Smooth muscle cell (in vitro differentiated cells): ENCODE results near the gene GALE. TPM values are rescaled to one million over a fixed set of nuclear protein-coding genes. Genes with fewer than 3 reads are reported as not detected.
"Not testable (repeated sequence)": the region's sequence is repeated elsewhere in the genome, so short reads cannot be mapped to it uniquely, and the experiment has no call there.

Experiments used
- DNase-seq: peaks from one replicate; lab custom pipeline; 2025; ENCODE audit not compliant: unreplicated experiment; lab: John Stamatoyannopoulos, UW
- H2AFZ ChIP-seq: fragments of 200-600 bp; sonication (generic); 2 replicates; pipeline ENCODE4 v1.6.0; 2016; ENCODE audit warnings: antibody characterized with exemption, low read depth, mild to moderate bottlenecking
- H3F3A ChIP-seq: fragments of 200-600 bp; sonication (generic); 2 replicates; pipeline ENCODE4 v1.6.0; 2017; ENCODE audit warnings: antibody characterized with exemption, low read depth
- H3K27ac ChIP-seq: fragments of 200-600 bp; sonication (generic); 2 replicates; pipeline ENCODE4 v1.5.1; 2016; ENCODE audit warnings: low read depth, mild to moderate bottlenecking
- H3K27me3 ChIP-seq: fragments of 200-600 bp; sonication (generic); 2 replicates; pipeline ENCODE4 v1.6.1; 2016; ENCODE audit warnings: low read depth, mild to moderate bottlenecking
- H3K36me3 ChIP-seq: fragments of 200-600 bp; sonication (generic); 2 replicates; pipeline ENCODE4 v1.5.1; 2016; ENCODE audit warnings: low read depth
- H3K4me1 ChIP-seq: fragments of 200-600 bp; sonication (generic); 2 replicates; pipeline ENCODE4 v1.5.1; 2016; ENCODE audit warnings: low read depth
- H3K4me2 ChIP-seq: fragments of 200-600 bp; sonication (generic); 2 replicates; pipeline ENCODE4 v1.6.0; 2016; ENCODE audit warnings: mild to moderate bottlenecking
- H3K4me3 ChIP-seq: fragments of 200-600 bp; sonication (generic); 2 replicates; pipeline ENCODE4 v1.5.1; 2016; ENCODE audit warnings: mild to moderate bottlenecking
- H3K79me2 ChIP-seq: fragments of 200-600 bp; sonication (generic); 2 replicates; pipeline ENCODE4 v1.6.0; 2016; ENCODE audit warnings: low read depth, mild to moderate bottlenecking
- H3K9ac ChIP-seq: fragments of 200-600 bp; sonication (generic); 2 replicates; pipeline ENCODE4 v1.6.0; 2016; ENCODE audit warnings: low read depth
- H3K9me3 ChIP-seq: fragments of 200-600 bp; sonication (generic); replicated peaks from 2 replicates; pipeline ENCODE4 v1.5.1; 2016; ENCODE audit warnings: low read depth
- H4K20me1 ChIP-seq: fragments of 200-600 bp; sonication (generic); 2 replicates; pipeline ENCODE4 v1.6.0; 2016; ENCODE audit warnings: low read depth
- CTCF ChIP-seq: fragments of 200-600 bp; sonication (generic); IDR thresholded peaks from 2 replicates; pipeline ENCODE4 v1.5.1; 2017; ENCODE audit warnings: borderline replicate concordance, mild to moderate bottlenecking, antibody characterized with exemption; ENCODE audit not compliant: insufficient read depth, poor library complexity, severe bottlenecking
- WGBS: methylation state at CpG from one replicate; pipeline ENCODE4 v1.1.7; 2016; ENCODE audit warnings: low lambda C conversion rate; 5-methylcytosine and 5-hydroxymethylcytosine counted together
- polyA plus RNA-seq: library from polyadenylated mRNA; unstranded; fragments of >200 nt; fragmentation: Nextera tagmentation; extraction: Ambion mirVana; gene quantifications from 2 replicates; pipeline ENCODE4 v1.2.1, GENCODE V29; 2016
- total RNA-seq: library from RNA; depleted of rRNA; stranded (reverse); fragments of >200 nt; gene quantifications from 2 replicates; pipeline ENCODE4 v1.2.3, GENCODE V29; 2014

GALE gene
- total and polyA plus RNA-seq, 2 experiments from 2014 or later = 51.7 to 75.2 TPM

DNA sequence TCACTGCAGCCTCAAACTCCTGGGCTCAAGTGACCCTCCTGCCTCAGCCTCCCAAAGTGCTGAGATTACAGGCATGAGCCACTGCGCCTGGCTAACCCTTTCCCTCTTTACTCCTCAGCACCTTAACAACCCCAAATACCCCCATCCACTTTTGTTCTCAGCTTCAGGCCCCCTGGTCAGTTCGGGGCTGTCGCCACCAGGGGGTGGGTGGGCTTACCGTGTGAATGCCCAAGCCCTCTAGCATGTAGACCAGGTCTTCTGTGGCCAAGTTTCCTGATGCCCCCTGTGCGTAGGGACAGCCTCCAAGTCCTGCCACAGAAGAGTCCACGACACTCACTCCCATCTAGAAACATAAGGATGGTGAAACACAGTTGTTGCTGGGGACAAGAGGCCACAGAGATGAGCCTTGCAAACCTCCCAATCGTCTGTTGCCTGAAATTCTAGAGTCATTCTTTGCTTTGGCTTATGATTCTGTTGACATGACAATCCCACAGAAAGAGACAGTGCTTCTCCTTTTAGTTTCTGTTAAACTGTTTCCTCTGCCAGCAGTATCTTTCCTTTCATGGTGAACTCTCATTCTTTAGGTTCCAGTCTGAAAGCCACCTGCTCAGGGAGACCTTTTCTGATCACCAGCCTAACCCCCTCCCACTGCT, 3.8 kb upstream of the GALE start:
- Histone ChIP-seq H3K36me3 (no peaks in the 10 kb centered on the region), H4K20me1 (no peaks in the 10 kb centered on the region), H3K4me3 (no peak overlapping the region), H2AFZ (no peak overlapping the region), H3K9me3 (no peaks in the 10 kb centered on the region), H3K9ac (no peak overlapping the region), H3K4me1 (peaks cover 2% of the 10 kb centered on the region), H3K4me2 (no peak overlapping the region), H3K27ac (no peak overlapping the region), H3K79me2 (no peaks in the 10 kb centered on the region), H3F3A (peaks cover 11% of the 10 kb centered on the region), H3K27me3 (no peaks in the 10 kb centered on the region)
- 88% methylated on average over 7 of the region's 7 CpGs for WGBS
- TF ChIP-seq CTCF = peak; percentile 12
- DNase-seq = no peak

DNA sequence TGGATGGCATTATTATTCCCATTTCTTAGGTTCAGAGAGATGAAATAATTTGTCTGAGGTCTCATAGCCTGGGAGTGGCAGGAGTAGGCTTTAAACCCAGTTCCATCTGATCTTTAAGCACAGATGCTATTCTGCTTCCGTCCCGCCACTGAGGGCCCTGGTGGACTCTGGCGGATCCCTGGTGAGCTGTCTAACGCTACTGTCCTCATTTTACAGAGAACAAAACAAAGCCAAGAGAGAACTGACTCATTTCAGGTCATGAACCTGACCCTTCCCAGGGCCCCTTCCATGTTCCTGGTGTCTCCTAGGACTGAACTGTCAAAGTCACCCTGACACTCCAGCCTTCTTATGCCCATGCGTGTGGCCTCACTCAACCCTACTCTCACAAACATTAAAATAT, 3.1 kb upstream of the GALE start:
- Histone ChIP-seq H3K36me3 (no peaks in the 10 kb centered on the region), H2AFZ (no peak overlapping the region), H3K4me2 (no peak overlapping the region), H3K79me2 (no peaks in the 10 kb centered on the region), H3K4me3 (no peak overlapping the region), H3K27ac (no peak overlapping the region), H3K4me1 (peaks cover 5% of the 10 kb centered on the region), H3K9ac (no peak overlapping the region), H3F3A (peaks cover 16% of the 10 kb centered on the region), H3K27me3 (no peaks in the 10 kb centered on the region), H4K20me1 (no peaks in the 10 kb centered on the region), H3K9me3 (no peaks in the 10 kb centered on the region)
- no peak for DNase-seq
- 93% methylated on average over 5 of the region's 5 CpGs for WGBS
- TF ChIP-seq CTCF = no peak

GRCh38 chr1:23802809-23803342, 2.3 kb upstream of the GALE start:
- H2AFZ ChIP-seq, H3K27me3 ChIP-seq, H3K27ac ChIP-seq, H3K4me1 ChIP-seq, H3K9me3 ChIP-seq, H3K4me3 ChIP-seq, H3K4me2 ChIP-seq, H3K79me2 ChIP-seq, DNase-seq, H4K20me1 ChIP-seq, H3K9ac ChIP-seq, H3K36me3 ChIP-seq: not testable (repeated sequence)
- peaks cover 17% of the 10 kb centered on the region for H3F3A ChIP-seq
- 95% methylated on average over 7 of the region's 7 CpGs for WGBS

GRCh38 chr1:23801876-23802275, 1.3 kb upstream of the GALE start:
- Histone ChIP-seq H3K36me3 (no peaks in the 10 kb centered on the region), H3K27ac (no peak overlapping the region), H3K9me3 (no peaks in the 10 kb centered on the region), H3K4me1 (peaks cover 5% of the 10 kb centered on the region), H4K20me1 (no peaks in the 10 kb centered on the region), H3K9ac (no peak overlapping the region), H3K79me2 (no peaks in the 10 kb centered on the region), H3K4me2 (peak overlapping the region; percentile 98), H3K4me3 (peak overlapping the region; percentile 85), H3K27me3 (no peaks in the 10 kb centered on the region), H2AFZ (no peak overlapping the region), H3F3A (peaks cover 17% of the 10 kb centered on the region)
- TF ChIP-seq CTCF = no peak
- no peak for DNase-seq
- 71% methylated on average over 10 of the region's 10 CpGs for WGBS
